Activated CD8-positive, alpha-beta memory T cell treated with anti-CD3 and anti-CD28 coated beads, Interleukin-2, amount 50 U/mL, for 1 hour (primary cell): ENCODE results near the gene MLLT1.

Experiments used
- DNase-seq: peaks from one replicate; pipeline ENCODE4 v3.0.0-alpha.2; 2020; ENCODE audit errors: extremely low read depth

MLLT1 gene

GRCh38 chr19:6258812-6259311 lies 20.9 kb downstream of the MLLT1 start:
- DNase-seq: no peak

DNA sequence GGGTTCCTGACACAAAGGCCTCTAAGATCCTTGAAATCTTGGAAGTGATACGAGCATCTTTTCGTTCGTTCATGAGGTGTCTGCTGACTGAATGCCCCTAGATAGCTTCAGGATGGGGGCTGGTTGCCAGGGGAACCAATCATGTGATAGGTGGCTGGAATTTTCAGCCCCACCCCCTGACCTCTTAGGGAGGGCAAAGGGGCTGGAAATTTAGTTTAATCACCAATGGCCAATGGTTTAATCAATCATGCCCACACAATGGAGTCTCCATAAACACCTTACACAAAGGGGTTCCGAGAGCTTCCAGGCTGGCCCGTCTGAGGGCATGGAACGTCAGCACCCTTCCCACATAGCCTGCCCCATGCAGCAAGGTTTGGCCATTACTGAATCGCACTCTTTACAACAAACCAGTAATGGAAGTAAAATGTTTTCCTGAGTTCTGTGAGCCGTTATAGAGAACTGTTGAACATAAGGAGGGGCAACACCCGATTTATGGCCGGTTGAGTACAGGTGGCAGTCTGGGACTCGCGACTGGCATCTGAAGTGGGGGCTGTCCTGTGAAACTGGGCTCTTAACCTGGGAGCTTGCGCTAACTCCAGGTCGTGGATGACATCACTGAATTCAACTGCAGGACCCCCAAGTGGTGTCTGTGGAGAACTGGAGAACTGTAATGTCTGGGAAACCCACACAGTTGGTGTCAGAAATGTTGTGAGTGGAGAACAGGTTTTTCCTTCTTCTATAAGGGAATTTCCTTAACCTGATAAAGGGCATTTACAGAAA lies 25.6 kb downstream of the MLLT1 start:
- DNase-seq: no peak

DNA sequence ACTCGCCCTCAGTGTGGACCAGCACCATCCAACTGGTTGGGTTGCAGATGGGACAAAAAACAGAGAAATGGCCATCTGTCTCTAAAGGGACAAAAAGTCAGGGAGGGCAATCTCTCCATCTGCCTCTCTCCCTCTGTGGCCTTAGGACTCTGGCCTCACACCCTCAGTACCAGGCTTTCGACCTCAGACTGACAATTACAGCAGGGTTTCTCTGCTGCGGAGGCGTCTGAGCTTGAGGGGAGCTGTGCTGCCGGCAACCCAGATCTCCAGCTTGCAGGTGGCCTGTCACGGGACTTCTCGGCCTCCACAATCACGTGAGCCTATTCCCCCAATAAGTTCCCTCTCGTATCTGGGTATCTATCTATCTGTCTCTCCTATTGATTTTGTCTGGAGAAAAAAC lies 27.7 kb downstream of the MLLT1 start:
- DNase-seq: no peak

GRCh38 chr19:6250909-6251308 lies 28.9 kb downstream of the MLLT1 start:
- no peak for DNase-seq

DNA sequence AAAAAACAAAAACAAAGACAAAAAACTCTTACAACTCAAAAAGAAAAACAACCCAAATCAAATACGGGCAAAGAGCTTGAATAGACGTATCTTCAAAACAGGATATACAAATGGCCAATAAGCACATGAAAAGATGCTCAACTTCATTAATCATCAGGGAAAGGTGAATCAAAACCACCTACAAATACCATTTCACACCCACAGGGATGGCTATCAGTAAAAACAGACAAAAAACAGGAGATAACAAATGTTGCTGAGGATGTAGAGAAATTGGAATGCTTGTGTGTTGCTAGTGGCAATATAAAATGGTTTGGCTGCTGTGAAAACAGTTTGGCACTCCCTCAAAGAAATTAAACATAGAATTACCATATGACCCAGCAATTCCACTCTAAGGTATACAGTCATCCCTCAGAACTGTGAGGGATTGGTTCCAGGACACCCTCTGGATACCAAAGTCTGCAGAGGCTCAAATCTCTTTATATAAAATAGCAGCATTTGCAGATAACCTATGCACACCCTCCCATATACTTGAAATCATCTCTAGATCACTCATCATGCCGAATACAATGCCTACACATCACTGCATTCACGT lies 29.7 kb downstream of the MLLT1 start:
- DNase-seq: no peak

- no peak for DNase-seq
Observed at GRCh38 chr19:6249296-6249695, 30.5 kb downstream of the MLLT1 start.

DNA sequence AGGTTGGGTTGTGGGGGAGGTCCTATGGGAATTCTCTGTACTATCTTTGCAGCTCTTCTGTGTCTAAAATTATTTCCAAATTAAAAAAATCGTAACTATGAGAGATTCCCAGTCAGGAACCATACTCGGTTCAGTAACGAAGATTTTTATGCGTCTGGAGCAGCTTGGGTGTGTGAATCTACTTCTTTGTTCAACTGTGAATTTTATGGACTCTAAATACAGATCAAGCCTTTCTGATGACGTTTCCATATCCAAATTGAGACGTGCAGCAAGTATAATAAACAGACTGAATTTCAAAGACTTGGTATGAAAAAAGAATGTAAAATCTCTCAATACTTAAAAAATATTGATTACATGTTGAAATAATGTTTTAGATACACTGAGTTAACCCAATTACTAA lies 30.9 kb downstream of the MLLT1 start:
- no peak for DNase-seq

DNA sequence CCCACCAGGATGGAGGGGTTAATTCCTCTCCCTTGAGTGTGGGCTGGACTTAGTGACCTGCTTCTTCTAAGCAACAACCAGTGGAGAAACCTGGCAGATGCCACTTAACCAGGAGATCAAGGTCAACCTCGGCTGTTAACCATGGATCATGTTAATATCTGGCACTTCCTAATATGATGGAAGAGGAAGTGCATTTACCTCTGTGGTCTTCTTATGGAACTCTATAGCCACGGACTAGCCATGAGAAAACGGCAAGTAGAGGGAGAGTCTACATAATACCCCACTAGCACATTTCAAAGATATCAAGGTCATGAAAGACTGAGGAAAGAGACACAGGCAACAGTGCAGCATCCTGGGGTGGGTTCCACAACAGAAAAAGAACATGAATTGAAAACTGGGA lies 31.4 kb downstream of the MLLT1 start:
- DNase-seq: no peak

DNA sequence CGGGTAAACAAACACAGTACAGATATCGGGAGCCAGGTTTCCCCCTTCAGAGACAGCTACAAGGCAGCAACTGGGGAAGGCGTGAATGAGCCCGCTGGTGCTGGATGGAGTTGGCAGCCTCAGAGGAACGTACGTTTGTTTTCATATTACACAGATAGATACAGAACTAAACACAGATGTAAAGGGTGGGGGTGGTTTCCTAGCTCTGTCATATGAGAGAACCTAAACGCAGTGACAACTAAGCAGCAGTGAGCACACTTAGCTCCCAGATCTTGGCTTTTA lies 32.8 kb downstream of the MLLT1 start:
- no peak for DNase-seq

DNA sequence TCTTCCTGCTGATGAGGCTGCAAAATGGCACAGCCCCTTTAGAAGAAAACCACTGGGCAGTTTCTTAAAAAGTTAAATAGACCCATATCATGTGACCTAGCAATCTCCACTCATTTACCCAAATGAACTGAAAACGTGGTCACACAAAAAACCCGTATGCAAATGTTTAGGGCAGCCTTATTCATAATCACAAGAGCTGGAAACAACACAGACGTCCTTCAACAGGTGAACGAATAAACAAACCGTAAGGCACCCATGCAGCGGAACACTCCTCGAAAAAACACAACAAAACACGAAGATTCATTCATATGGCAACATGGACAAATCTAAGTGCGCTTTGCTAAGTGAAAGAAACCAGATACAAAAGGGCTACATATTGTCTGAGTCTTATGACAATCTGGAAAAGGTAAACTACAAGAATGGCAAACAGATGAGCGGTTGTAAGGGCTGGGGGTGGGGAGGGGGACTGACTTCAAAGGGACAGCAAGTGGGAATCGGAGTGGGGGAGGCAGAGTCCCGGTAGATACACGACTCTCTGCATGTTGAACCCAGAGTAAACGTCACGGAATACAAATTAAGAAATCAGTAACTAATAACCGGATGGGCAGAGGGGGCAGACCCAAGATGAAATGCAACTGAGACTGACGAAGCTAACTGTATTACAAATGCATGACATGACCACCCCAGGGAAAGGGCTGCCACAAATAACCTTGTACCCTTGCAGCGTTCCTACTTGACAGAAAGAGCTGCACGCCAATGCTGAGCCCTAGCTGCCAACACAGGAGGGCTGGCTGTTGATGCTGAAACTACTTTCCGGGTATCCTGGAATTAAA lies 33.4 kb downstream of the MLLT1 start:
- DNase-seq: no peak

DNA sequence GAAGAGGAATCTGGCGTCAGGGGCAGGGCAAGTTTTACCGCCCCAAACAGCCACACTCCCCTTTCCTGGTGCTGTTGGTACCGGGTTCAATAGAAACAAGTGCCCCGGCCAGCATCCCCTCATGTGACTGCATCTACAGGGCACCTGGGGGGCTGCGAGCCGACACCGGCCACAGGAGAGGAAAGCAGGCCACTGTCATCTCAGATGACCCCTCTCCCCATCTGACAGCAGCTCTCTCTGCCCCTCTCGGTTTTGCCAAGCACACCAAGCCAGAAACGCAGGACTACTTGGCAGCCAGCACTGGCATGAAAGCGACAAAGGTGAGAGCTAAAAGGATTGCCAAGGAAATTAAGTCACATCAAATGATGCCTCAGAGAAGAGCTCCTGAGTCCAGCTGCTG lies 37.1 kb downstream of the MLLT1 start:
- DNase-seq: no peak

DNA sequence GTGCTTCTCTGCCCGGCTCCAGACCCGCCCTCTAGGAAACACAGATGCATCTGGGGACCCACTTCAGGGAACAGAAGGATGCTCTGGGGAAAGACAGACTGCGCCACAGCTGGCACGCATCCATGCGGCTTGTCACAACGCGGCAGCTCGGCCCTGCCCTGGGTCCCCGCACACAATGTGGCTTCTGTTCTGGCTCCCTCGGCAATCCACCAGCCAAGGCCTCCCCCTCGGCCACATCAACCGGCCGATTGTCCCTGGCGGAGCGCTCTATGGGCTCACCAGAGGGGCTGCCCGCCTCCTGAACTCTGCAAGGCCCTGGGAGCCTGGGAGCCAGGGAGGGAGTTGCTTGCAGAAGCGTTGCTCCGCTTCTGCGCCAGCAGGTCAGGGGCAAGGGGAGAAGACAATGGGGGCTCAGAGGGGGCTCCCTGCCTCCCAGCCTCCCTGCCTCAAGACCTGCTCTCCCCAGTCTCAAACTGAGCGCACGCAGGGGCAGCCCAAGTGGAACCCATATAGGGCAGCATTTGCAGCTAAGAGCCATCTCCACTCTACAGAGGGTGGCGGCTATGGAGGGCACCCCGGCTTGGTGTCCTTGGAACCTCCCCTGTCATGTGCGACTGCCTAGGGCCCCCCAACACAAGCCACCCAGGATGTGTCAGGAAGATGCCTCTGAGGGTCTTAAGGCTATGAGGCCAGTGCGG lies 37.9 kb downstream of the MLLT1 start:
- DNase-seq: no peak

DNA sequence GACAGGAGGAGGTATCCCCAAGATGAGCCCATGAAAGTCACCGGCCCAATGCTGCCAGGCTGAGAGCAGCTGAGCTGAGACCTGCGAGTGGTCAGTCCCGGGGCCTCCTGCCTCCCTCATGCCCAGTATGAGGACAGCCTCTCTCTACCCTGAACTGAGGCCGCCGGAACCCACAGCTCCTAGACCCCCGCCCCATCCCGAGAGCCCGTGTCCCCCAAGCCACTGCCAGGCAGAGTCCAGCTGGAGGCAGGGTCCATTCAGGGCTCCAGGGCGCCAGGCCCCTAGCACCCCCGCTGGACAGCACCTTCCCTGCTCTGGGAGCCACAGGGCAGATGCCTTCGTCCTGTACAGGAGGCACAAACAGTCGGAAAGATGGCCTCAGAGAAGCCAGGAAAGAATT lies 38.7 kb downstream of the MLLT1 start:
- no peak for DNase-seq

DNA sequence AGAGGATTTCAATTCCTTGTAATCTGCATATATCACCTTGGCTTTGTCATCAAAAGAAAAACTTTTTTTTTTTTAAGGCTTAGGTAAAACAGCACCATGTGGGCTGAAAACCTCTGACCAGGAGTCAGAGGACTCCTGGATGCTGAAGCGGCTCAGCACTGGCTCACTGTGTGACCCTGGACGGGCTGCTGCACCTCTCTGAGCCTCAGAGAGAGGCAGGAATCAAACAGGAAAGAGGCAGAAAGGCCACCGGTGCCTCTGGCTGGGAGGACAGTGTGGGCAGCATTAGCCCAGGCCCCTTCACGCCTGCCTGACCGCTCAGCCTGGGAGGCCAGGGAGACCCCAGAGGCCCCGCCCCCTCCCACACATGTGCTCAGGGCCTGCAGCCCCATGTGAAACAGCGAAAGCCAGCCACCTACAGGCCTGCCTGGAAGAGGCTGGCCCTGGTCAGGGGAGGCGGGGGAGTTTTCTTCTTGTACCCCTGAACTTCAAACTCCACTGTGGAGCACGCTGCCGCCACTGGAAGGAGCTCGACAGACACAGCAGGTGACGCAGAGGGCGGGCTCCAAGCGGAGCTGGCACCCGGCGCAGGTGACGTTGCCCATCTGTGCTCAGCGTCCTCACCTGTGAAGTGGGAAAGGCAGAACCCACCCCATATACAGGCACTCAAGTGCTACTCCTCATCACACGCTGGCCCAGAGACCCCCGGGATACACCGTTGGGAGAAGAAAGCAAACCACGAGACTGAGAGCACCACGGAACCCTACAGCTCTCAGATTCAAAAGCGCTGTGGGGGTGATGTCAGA lies 39.7 kb downstream of the MLLT1 start:
- no peak for DNase-seq

GRCh38 chr19:6239401-6239844 lies 40.4 kb downstream of the MLLT1 start:
- DNase-seq: no peak

- no peak for DNase-seq
Observed at GRCh38 chr19:6238643-6239281, 41.0 kb downstream of the MLLT1 start.

DNA sequence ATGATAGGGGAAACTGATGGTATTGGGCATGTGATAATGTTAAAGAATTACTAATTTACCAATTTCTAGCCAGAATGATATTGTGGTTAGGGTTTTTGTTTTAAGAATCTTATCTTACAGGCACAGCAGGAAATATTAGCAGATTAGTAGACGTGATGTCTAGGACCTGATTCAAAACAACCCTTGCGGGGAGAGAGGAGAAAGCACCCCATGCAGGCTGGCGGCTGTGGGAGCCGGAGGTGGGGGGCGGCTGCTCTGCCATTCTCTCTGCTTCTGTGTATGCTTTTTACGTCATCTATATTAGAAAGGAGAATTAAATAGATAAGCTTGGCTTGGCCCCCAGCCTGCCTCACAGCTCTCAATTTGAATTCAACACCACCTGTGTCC lies 41.5 kb downstream of the MLLT1 start:
- DNase-seq: no peak

DNA sequence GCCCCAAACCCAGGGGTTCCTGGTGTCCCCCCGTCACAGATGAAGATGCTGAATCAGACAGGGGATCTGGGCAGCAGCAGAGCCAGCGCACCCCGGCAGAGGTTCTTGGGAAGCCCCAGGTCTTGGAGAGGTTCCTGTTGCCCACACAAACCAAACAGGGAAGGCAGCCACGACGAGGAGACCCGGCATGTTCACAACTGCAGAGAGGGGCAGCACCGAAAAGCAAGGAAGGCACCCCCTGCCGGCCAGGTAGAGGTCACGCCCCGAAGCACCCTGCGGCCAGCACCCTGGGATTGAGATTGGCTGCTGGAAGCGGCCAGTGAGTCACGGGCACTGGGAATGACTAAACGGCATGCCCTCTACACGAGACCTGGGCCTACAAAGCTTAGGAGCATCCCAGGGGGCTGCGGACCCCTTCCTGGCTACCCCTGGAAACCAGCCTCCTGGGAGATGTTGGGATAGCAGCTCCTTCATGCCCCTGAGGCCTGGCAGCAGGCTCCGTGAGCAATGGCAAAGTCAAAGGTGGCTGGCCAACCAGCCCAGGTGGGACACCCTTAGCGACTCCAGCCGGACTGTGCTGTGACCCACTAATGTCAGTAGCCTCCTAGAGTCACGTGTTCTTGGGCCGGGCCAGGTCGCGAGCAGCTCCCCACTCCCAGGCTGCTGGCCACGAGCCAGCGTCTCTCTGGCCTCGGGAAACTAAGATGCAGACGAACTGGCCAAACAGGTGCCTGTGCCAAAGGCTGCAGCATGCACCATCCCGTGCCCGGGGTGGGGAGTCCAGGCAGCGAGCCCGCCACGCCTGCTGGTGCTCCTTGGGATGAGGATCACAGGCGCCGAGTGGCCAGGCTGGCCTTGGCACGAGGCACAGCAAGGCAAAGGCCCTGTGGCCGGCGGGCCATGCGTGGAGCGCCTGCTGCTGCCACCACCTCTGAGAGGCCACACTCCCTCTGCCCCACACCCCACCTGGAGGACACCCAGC lies 43.2 kb downstream of the MLLT1 start:
- DNase-seq: no peak

- no peak for DNase-seq
Observed at GRCh38 chr19:6235031-6235951, 44.5 kb downstream of the MLLT1 start.
